ENCODE results near the gene NEK7.

DNA sequence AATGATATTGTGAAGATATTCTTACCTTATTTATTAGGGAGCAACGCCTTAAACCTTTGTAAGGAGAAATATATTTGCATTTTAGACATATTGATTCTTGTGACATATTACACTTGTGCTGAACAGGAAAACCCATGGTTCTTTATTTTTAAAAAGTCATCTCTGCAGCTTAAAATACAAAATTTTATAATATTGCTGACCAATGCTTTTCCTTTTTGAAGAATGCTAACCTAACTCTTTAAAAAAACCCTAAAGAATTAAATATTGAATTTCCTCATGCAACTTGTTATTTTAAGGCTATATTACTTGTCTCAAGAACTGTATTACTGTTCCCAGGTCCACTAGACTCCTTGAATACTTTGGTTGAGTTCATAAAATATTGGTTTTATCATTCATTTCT lies 99.0 kb downstream of the NEK7 start:
- TF ChIP-seq, protein P1, sequence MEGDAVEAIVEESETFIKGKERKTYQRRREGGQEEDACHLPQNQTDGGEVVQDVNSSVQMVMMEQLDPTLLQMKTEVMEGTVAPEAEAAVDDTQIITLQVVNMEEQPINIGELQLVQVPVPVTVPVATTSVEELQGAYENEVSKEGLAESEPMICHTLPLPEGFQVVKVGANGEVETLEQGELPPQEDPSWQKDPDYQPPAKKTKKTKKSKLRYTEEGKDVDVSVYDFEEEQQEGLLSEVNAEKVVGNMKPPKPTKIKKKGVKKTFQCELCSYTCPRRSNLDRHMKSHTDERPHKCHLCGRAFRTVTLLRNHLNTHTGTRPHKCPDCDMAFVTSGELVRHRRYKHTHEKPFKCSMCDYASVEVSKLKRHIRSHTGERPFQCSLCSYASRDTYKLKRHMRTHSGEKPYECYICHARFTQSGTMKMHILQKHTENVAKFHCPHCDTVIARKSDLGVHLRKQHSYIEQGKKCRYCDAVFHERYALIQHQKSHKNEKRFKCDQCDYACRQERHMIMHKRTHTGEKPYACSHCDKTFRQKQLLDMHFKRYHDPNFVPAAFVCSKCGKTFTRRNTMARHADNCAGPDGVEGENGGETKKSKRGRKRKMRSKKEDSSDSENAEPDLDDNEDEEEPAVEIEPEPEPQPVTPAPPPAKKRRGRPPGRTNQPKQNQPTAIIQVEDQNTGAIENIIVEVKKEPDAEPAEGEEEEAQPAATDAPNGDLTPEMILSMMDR (IDR thresholded peaks at IDR 0.05) = no peak
- no peak for TF ChIP-seq POLR2A (IDR thresholded peaks at IDR 0.05)

All from right lobe of liver (tissue), 4 donors.